GM23338 (cell line): ENCODE data around the gene TTLL3. TPM values are rescaled to one million over a fixed set of nuclear protein-coding genes. Genes with fewer than 3 reads are reported as not detected.

Source experiments
- CREB1 ChIP-seq: fragments of 250-450 bp; sonication (Bioruptor Pico); IDR thresholded peaks from 2 replicates; pipeline ENCODE4 v1.5.0; 2020; ENCODE audit warnings: low read depth, mild to moderate bottlenecking, moderate library complexity
- ETS1 ChIP-seq: IDR thresholded peaks from 2 replicates; pipeline ENCODE4 v1.6.1; 2016; ENCODE audit warnings: antibody characterized with exemption
- EZH2phosphoT487 ChIP-seq: fragments of 200-600 bp; sonication (generic); IDR thresholded peaks from one replicate; pipeline ENCODE4 v1.8.1; 2018; ENCODE audit warnings: antibody characterized with exemption; ENCODE audit not compliant: unreplicated experiment
- JUNB ChIP-seq: IDR thresholded peaks from one replicate; pipeline ENCODE4 v1.6.1; 2016; ENCODE audit warnings: antibody characterized with exemption; ENCODE audit not compliant: unreplicated experiment
- POLR2AphosphoS5 ChIP-seq: IDR thresholded peaks from 2 replicates; pipeline ENCODE4 v1.6.1; 2016; ENCODE audit warnings: antibody characterized with exemption, low read depth
- REST ChIP-seq: IDR thresholded peaks from one replicate; pipeline ENCODE4 v1.6.1; 2018; ENCODE audit warnings: antibody characterized with exemption; ENCODE audit not compliant: unreplicated experiment
- STAT1 ChIP-seq: IDR thresholded peaks from one replicate; pipeline ENCODE4 v1.6.1; 2016; ENCODE audit warnings: antibody characterized with exemption; ENCODE audit not compliant: unreplicated experiment
- ZNF114 ChIP-seq: fragments of 250-450 bp; sonication (Bioruptor Pico); IDR thresholded peaks from 2 replicates; pipeline ENCODE4 v1.5.0; 2020; ENCODE audit warnings: mild to moderate bottlenecking, moderate library complexity
- ZNF462 ChIP-seq: fragments of 250-450 bp; sonication (Bioruptor Pico); IDR thresholded peaks from 2 replicates; pipeline ENCODE4 v1.5.0; 2020; ENCODE audit warnings: mild to moderate bottlenecking, moderate library complexity
- polyA plus RNA-seq: library from polyadenylated mRNA; unstranded; fragments of >200 nt; fragmentation: Nextera tagmentation; extraction: Ambion mirVana; gene quantifications from 2 replicates; pipeline ENCODE4 v1.2.1, GENCODE V29; 2016
- total RNA-seq: library from RNA; depleted of rRNA; stranded (reverse); fragments of >200 nt; shearing (Covaris generic); gene quantifications from 2 replicates; pipeline ENCODE4 v1.2.3, GENCODE V29; 2014

The TTLL3 gene
- total and polyA plus RNA-seq, 2 experiments from 2014 or later: 3.7 to 5.3 TPM

- TF ChIP-seq ZNF462 (CRISPR knock-in tag) (no peak), REST (no peak), STAT1 (no peak), CREB1 (CRISPR knock-in tag) (no peak), JUNB (no peak), ETS1 (no peak), POLR2AphosphoS5 (no peak), ZNF114 (CRISPR knock-in tag) (no peak), EZH2phosphoT487 (no peak)
Observed at GRCh38 chr3:9883706-9884554, 73.9 kb downstream of the TTLL3 start (continued).
